Gastrocnemius medialis (tissue), 4 donors: Measurements from ENCODE around the gene GALP.

Source experiments
- CTCF ChIP-seq, 5 experiments: fragments of 450-650 bp in 3 of 5; fragments of 200-600 bp in 2 of 5; sonication (generic) in 2 of 5; IDR thresholded peaks in 4 of 5; conservative IDR thresholded peaks in 1 of 5; 1 replicate in 4 of 5; 2 replicates in 1 of 5; pipeline ENCODE4 v1.5.1; 2016 to 2019; ENCODE audit warnings: antibody characterized with exemption in 5 of 5, mild to moderate bottlenecking in 3 of 5, moderate library complexity in 3 of 5
- POLR2A ChIP-seq, 2 donors: fragments of 450-650 bp; IDR thresholded peaks; one replicate each; pipeline ENCODE4 v1.6.1; 2017; ENCODE audit warnings: antibody characterized with exemption in 2 of 2, mild to moderate bottlenecking in 2 of 2, moderate library complexity in 2 of 2

- TF ChIP-seq CTCF (IDR thresholded peaks at IDR 0.05 in 4 of 5, conservative IDR thresholded peaks at IDR 0.05 in 1 of 5) (no peak), POLR2A (IDR thresholded peaks at IDR 0.05) (no peak)
Observed at GRCh38 chr19:56147307-56147706, 28.5 kb upstream of the GALP start.
